Measurements from ENCODE around the gene BCLAF1.

Gene BCLAF1

GRCh38 chr6:136212608-136213007, 77.0 kb downstream of the BCLAF1 start:
- no peak for DNase-seq (ENCODE audit: low read depth in 1 of 2, low spot score in 1 of 2)
- Histone ChIP-seq H3K27ac (replicated peaks) (no peak overlapping the region), H3K4me3 (replicated peaks; ENCODE audit: insufficient read depth, low read length) (no peak overlapping the region), H3K27me3 (ENCODE audit: insufficient read depth, poor library complexity, severe bottlenecking) (no peaks in the 10 kb centered on the region)
- TF ChIP-seq POLR2AphosphoS5 (IDR thresholded peaks at IDR 0.05; ENCODE audit: low read depth) (no peak), CTCF (IDR thresholded peaks at IDR 0.05; ENCODE audit: insufficient read depth, low read length) (no peak), SPI1 (IDR thresholded peaks at IDR 0.05; ENCODE audit: borderline replicate concordance, low read depth) (no peak), GABPA (IDR thresholded peaks at IDR 0.05; ENCODE audit: low read depth) (no peak), REST (IDR thresholded peaks at IDR 0.05; ENCODE audit: insufficient replicate concordance, low read depth) (no peak)

GRCh38 chr6:136210398-136211165, 79.1 kb downstream of the BCLAF1 start:
- DNase-seq (ENCODE audit: low read depth in 1 of 2, low spot score in 1 of 2), result no peak
- no peak for TF ChIP-seq REST (IDR thresholded peaks at IDR 0.05; ENCODE audit: insufficient replicate concordance, low read depth)
- TF ChIP-seq CTCF (IDR thresholded peaks at IDR 0.05; ENCODE audit: insufficient read depth, low read length), result no peak
- no peak for TF ChIP-seq POLR2AphosphoS5 (IDR thresholded peaks at IDR 0.05; ENCODE audit: low read depth)
- no peak for TF ChIP-seq SPI1 (IDR thresholded peaks at IDR 0.05; ENCODE audit: borderline replicate concordance, low read depth)
- TF ChIP-seq GABPA (IDR thresholded peaks at IDR 0.05; ENCODE audit: low read depth), result no peak
- Histone ChIP-seq H3K27ac (replicated peaks) (no peak overlapping the region), H3K27me3 (ENCODE audit: insufficient read depth, poor library complexity, severe bottlenecking) (no peaks in the 10 kb centered on the region), H3K4me3 (replicated peaks; ENCODE audit: insufficient read depth, low read length) (no peak overlapping the region)

GRCh38 chr6:136209496-136209895, 80.2 kb downstream of the BCLAF1 start:
- no peak for DNase-seq (ENCODE audit: low read depth in 1 of 2, low spot score in 1 of 2)
- TF ChIP-seq POLR2AphosphoS5 (IDR thresholded peaks at IDR 0.05; ENCODE audit: low read depth), result no peak
- TF ChIP-seq SPI1 (IDR thresholded peaks at IDR 0.05; ENCODE audit: borderline replicate concordance, low read depth), result no peak
- no peak for TF ChIP-seq GABPA (IDR thresholded peaks at IDR 0.05; ENCODE audit: low read depth)
- TF ChIP-seq REST (IDR thresholded peaks at IDR 0.05; ENCODE audit: insufficient replicate concordance, low read depth), result no peak
- no peak for TF ChIP-seq CTCF (IDR thresholded peaks at IDR 0.05; ENCODE audit: insufficient read depth, low read length)
- no peak overlapping the region for H3K27ac ChIP-seq (replicated peaks)
- no peaks in the 10 kb centered on the region for H3K27me3 ChIP-seq (ENCODE audit: insufficient read depth, poor library complexity, severe bottlenecking)
- H3K4me3 ChIP-seq (replicated peaks; ENCODE audit: insufficient read depth, low read length), result no peak overlapping the region

Data from HL-60 (cell line).